HepG2 (cell line): ENCODE results near the gene SEPTIN5. TPM values are rescaled to one million over a fixed set of nuclear protein-coding genes. Genes with fewer than 3 reads are reported as not detected.

Experiments
- ATAC-seq: fragments of 200-7000 bp; cut with Tn5 transposase; 3 replicates; pipeline ENCODE4 v1.9.1; 2020; ENCODE audit warnings: mild to moderate bottlenecking, moderate library complexity
- BruUV-seq: library from RNA; stranded (reverse); fragments of 400-500 nt; replicated peaks from 2 replicates; lab custom pipeline; 2021; lab: Mats Ljungman, UMichigan
- CTCF ChIA-PET: fragments of 300-600 bp; formaldehyde crosslinking; extraction: SDS; loops from one replicate; lab custom pipeline; 2021; ENCODE audit warnings: low total read pairs, inconsistent platforms, low intra/inter-chr PET ratio; lab: Yijun Ruan, JAX
- POLR2A ChIA-PET: fragments of 350-600 bp; sonication (Branson Sonifier 250); formaldehyde crosslinking; loops from one replicate; lab custom pipeline; 2020; ENCODE audit warnings: antibody characterized with exemption, inconsistent platforms; lab: Yijun Ruan, JAX
- DNase-seq: peaks from one replicate; pipeline ENCODE4 v3.0.0-alpha.2; 2015; ENCODE audit warnings: low spot score
- FAIRE-seq: peaks from 3 replicates; lab custom pipeline; 2011; peaks lifted over from hg19 to GRCh38; lab: Jason Lieb, UNC
- H2AFZ ChIP-seq: one replicate; pipeline ENCODE4 v1.6.1; 2011; ENCODE audit warnings: low read length, inconsistent platforms
- H3K27ac ChIP-seq: fragments of 300-600 bp; 3 replicates; pipeline ENCODE4 v1.8.0; 2011; ENCODE audit warnings: mixed run types, mild to moderate bottlenecking, mixed read lengths, low read length, inconsistent platforms; ENCODE audit not compliant: insufficient read depth; ENCODE audit errors: extremely low read length
- H3K27me3 ChIP-seq, 2 experiments: fragments of 200-600 bp in 1 of 2; 2 replicates in 1 of 2; 3 replicates in 1 of 2; pipeline versions ENCODE4 v1.6.0 to v1.8.0; 2011; ENCODE audit warnings: low read length in 2 of 2, mild to moderate bottlenecking in 2 of 2, moderate library complexity in 2 of 2, inconsistent platforms in 1 of 2; ENCODE audit not compliant: insufficient read depth in 2 of 2, control insufficient read depth in 1 of 2
- H3K36me3 ChIP-seq, 2 experiments: fragments of 200-600 bp in 1 of 2; replicated peaks in 1 of 2; 2 replicates in 1 of 2; 3 replicates in 1 of 2; pipeline versions ENCODE4 v1.5.1 to v1.8.0; 2011; ENCODE audit warnings: low read length in 2 of 2, inconsistent platforms in 1 of 2; ENCODE audit not compliant: insufficient read depth in 2 of 2, control insufficient read depth in 1 of 2
- H3K4me1 ChIP-seq: 2 replicates; pipeline ENCODE4 v1.5.1; 2012; ENCODE audit warnings: low read length, inconsistent platforms; ENCODE audit not compliant: insufficient read depth
- H3K4me2 ChIP-seq: 2 replicates; pipeline ENCODE4 v1.6.0; 2011; ENCODE audit warnings: low read depth, low read length, inconsistent platforms
- H3K4me3 ChIP-seq, 3 experiments: fragments of 200-600 bp in 1 of 3; sonication (generic), shearing (Covaris generic) in 1 of 3; replicated peaks in 1 of 3; 2 replicates each; pipeline ENCODE4 v1.5.1; 2011 to 2016; ENCODE audit warnings: low read length in 3 of 3, inconsistent platforms in 2 of 3, low read depth in 2 of 3, mild to moderate bottlenecking in 2 of 3, control low read depth in 1 of 3, mixed read lengths in 1 of 3; ENCODE audit not compliant: insufficient read depth in 1 of 3
- H3K79me2 ChIP-seq: one replicate; pipeline ENCODE4 v1.6.1; 2011; ENCODE audit warnings: low read length, inconsistent platforms; ENCODE audit not compliant: insufficient read depth
- H3K9ac ChIP-seq: 2 replicates; pipeline ENCODE4 v1.6.0; 2011; ENCODE audit warnings: mild to moderate bottlenecking, low read depth, low read length, inconsistent platforms; ENCODE audit not compliant: insufficient read depth
- H3K9me3 ChIP-seq: 2 replicates; pipeline ENCODE4 v1.5.1; 2012; ENCODE audit warnings: mild to moderate bottlenecking, low read length
- H4K20me1 ChIP-seq: 2 replicates; pipeline ENCODE4 v1.6.0; 2011; ENCODE audit warnings: inconsistent platforms, mild to moderate bottlenecking, low read length, moderate library complexity; ENCODE audit not compliant: insufficient read depth
- AGO1 ChIP-seq: fragments of 200-400 bp; formaldehyde crosslinking; IDR thresholded peaks from 2 replicates; pipeline ENCODE4 v1.6.1; 2017; ENCODE audit warnings: mild to moderate bottlenecking, low read depth, low read length, moderate library complexity; ENCODE audit not compliant: poor library complexity, severe bottlenecking
- ARNT ChIP-seq: fragments of 450-650 bp; IDR thresholded peaks from 2 replicates; pipeline ENCODE4 v1.6.1; 2017
- CBX2 ChIP-seq, 2 experiments: fragments of 200-600 bp in 1 of 2; sonication (generic); formaldehyde crosslinking in 1 of 2; IDR thresholded peaks; 2 replicates each; pipeline versions ENCODE4 v1.7.0 to v1.8.1; 2018 to 2022; ENCODE audit warnings: low read depth in 2 of 2, low read length in 1 of 2, mild to moderate bottlenecking in 1 of 2, missing genetic modification reagents in 1 of 2
- CEBPZ ChIP-seq: IDR thresholded peaks from 2 replicates; pipeline ENCODE4 v1.6.1; 2012; ENCODE audit warnings: low read length, improper control_type of control experiment
- CHD4 ChIP-seq: fragments of 200-600 bp; sonication (generic); IDR thresholded peaks from 2 replicates; pipeline ENCODE4 v1.7.0; 2017; ENCODE audit warnings: mild to moderate bottlenecking, low read length, borderline replicate concordance
- HOXD1 ChIP-seq: sonication (generic); formaldehyde crosslinking; IDR thresholded peaks from 2 replicates; pipeline ENCODE4 v1.5.0; 2020; ENCODE audit warnings: missing genetic modification reagents
- NFE2L1 ChIP-seq: sonication (generic); formaldehyde crosslinking; IDR thresholded peaks from 2 replicates; pipeline ENCODE4 v1.4.0; 2020; ENCODE audit warnings: missing genetic modification reagents, mild to moderate bottlenecking, borderline replicate concordance
- ONECUT2 ChIP-seq: sonication (generic); formaldehyde crosslinking; IDR thresholded peaks from 2 replicates; pipeline ENCODE4 v1.4.0; 2020; ENCODE audit warnings: missing genetic modification reagents
- SALL2 ChIP-seq: sonication (generic); formaldehyde crosslinking; IDR thresholded peaks from 2 replicates; pipeline ENCODE4 v1.8.1; 2023; ENCODE audit warnings: mild to moderate bottlenecking, missing genetic modification reagents, inconsistent platforms
- SNRNP70 ChIP-seq: fragments of 200-400 bp; formaldehyde crosslinking; IDR thresholded peaks from 2 replicates; pipeline ENCODE4 v1.6.1; 2017; ENCODE audit warnings: mild to moderate bottlenecking, low read depth, low read length, moderate library complexity
- SP140L ChIP-seq: sonication (generic); formaldehyde crosslinking; IDR thresholded peaks from 2 replicates; pipeline ENCODE4 v1.4.0; 2020; ENCODE audit warnings: missing genetic modification reagents, borderline replicate concordance
- WIZ ChIP-seq: sonication (generic); formaldehyde crosslinking; IDR thresholded peaks from 2 replicates; pipeline ENCODE4 v1.5.1; 2020; ENCODE audit warnings: mild to moderate bottlenecking, missing genetic modification reagents
- ZC3H4 ChIP-seq: sonication (generic); formaldehyde crosslinking; IDR thresholded peaks from 2 replicates; pipeline ENCODE4 v1.4.0; 2020; ENCODE audit warnings: missing genetic modification reagents, borderline replicate concordance
- ZFP36L2 ChIP-seq: sonication (generic); formaldehyde crosslinking; IDR thresholded peaks from 2 replicates; pipeline ENCODE4 v1.4.0; 2020; ENCODE audit warnings: missing genetic modification reagents
- ZFX ChIP-seq: sonication (generic); formaldehyde crosslinking; IDR thresholded peaks from 2 replicates; pipeline ENCODE4 v1.4.0; 2020; ENCODE audit warnings: mild to moderate bottlenecking, low read depth, missing genetic modification reagents, moderate library complexity
- ZMYM2 ChIP-seq: sonication (generic); formaldehyde crosslinking; IDR thresholded peaks from 2 replicates; pipeline ENCODE4 v1.8.0; 2022; ENCODE audit warnings: mild to moderate bottlenecking, missing genetic modification reagents
- ZNF451 ChIP-seq: sonication (generic); formaldehyde crosslinking; IDR thresholded peaks from 2 replicates; pipeline ENCODE4 v1.5.0; 2020; ENCODE audit warnings: mild to moderate bottlenecking, missing genetic modification reagents
- ZSCAN20 ChIP-seq: sonication (generic); formaldehyde crosslinking; IDR thresholded peaks from 2 replicates; pipeline ENCODE4 v1.4.0; 2020; ENCODE audit warnings: missing genetic modification reagents, mild to moderate bottlenecking, borderline replicate concordance
- WGBS: methylation state at CpG from one replicate; pipeline ENCODE4 v1.1.6; 2017; ENCODE audit warnings: low lambda C conversion rate; 5-methylcytosine and 5-hydroxymethylcytosine counted together
- in situ Hi-C: cut with HindIII; loops from 2 replicates; pipeline ENCODE4 v1.10.0; 2017; ENCODE audit warnings: low pct_unique_long_range_greater_than_20kb; ENCODE audit not compliant: extremely low pct_ligation_motif_present
- intact Hi-C: fragments of 100-400 bp; cut with micrococcal nuclease; formaldehyde crosslinking; loops from one replicate; pipeline ENCODE4 v1.10.0; 2022; ENCODE audit not compliant: unreplicated experiment
- polyA plus RNA-seq, 8 experiments: library from polyadenylated mRNA; depleted of rRNA in 3 of 8; stranded (reverse) in 7 of 8; unstranded in 1 of 8; fragments of >200 nt; fragmentation: Illumina TruSeq in 4 of 8; extraction: Trizol in 4 of 8; gene quantifications; 2 replicates each; pipeline versions ENCODE4 v1.2.1 to v1.2.3, GENCODE V29; 2011 to 2016; ENCODE audit warnings: low read depth in 4 of 8, missing spikeins in 1 of 8, mixed read lengths in 1 of 8; ENCODE audit not compliant: insufficient read depth in 1 of 8
- total RNA-seq, 5 experiments: library from RNA; depleted of rRNA; stranded (reverse); fragments of >200 nt; fragmentation: Illumina TruSeq; extraction: Trizol; gene quantifications; 2 replicates each; pipeline ENCODE4 v1.2.3, GENCODE V29; 2016; ENCODE audit warnings: low read depth in 1 of 5

Gene SEPTIN5
- total and polyA plus RNA-seq, 2 of the 13 experiments (the other 11 are each of a cell fraction or from before 2014, with no cell fraction given) = 0.33 TPM; not detected in 1

GRCh38 chr22:19734163-19734562 lies 19.9 kb downstream of the SEPTIN5 start:
- FAIRE-seq (no peak), DNase-seq (no peak), ATAC-seq (no peak)
- H3K4me2 ChIP-seq = no peak overlapping the region
- peaks cover 4 to 69% of the 10 kb centered on the region in 2 experiments for H3K27me3 ChIP-seq
- intact Hi-C loops = loop anchor here (5.0 kb wide), 1 partner anchor 48 kb away; no protein-coding TSS in a partner anchor
- peaks cover 35% of the 10 kb centered on the region for H3K4me1 ChIP-seq
- no peak for TF ChIP-seq ZNF451
- TF ChIP-seq SP140L (CRISPR knock-in tag) = no peak
- TF ChIP-seq ZSCAN20 (CRISPR knock-in tag) = no peak
- no peak for TF ChIP-seq ONECUT2 (CRISPR knock-in tag)
- no peak for TF ChIP-seq ZC3H4 (CRISPR knock-in tag)
- TF ChIP-seq CEBPZ = no peak
- TF ChIP-seq SALL2 (CRISPR knock-in tag) = no peak
- TF ChIP-seq WIZ (CRISPR knock-in tag) = no peak
- no peak for TF ChIP-seq AGO1
- TF ChIP-seq ZFP36L2 = no peak
- TF ChIP-seq NFE2L1 = no peak
- no peak for TF ChIP-seq ZMYM2 (CRISPR knock-in tag)
- TF ChIP-seq HOXD1 = no peak
- TF ChIP-seq ARNT = no peak
- no peak for TF ChIP-seq ZFX (CRISPR knock-in tag)
- no peak for TF ChIP-seq SNRNP70
- TF ChIP-seq CHD4 = no peak
- no peak for TF ChIP-seq CBX2 (IDR thresholded peaks at IDR 0.05; ENCODE audit: low read depth, low read length)
- no peak for TF ChIP-seq CBX2 (CRISPR knock-in tag; IDR thresholded peaks at IDR 0.05; ENCODE audit: low read depth)
- CTCF ChIA-PET = no interaction called here
- no peak overlapping the region for H3K9ac ChIP-seq
- in situ Hi-C loops = loop anchor here (5.0 kb wide), 1 partner anchor 168 kb away; no protein-coding TSS in a partner anchor
- H2AFZ ChIP-seq = no peak overlapping the region
- H3K9me3 ChIP-seq = no peaks in the 10 kb centered on the region
- no peaks in the 10 kb centered on the region for H3K79me2 ChIP-seq
- H3K36me3 ChIP-seq = no peaks in the 10 kb centered on the region
- peaks cover 3% of the 10 kb centered on the region; the same call in 1 of the 2 replicates for H4K20me1 ChIP-seq
- H3K27ac ChIP-seq = no peak overlapping the region
- POLR2A ChIA-PET = no interaction called here
- BruUV-seq = no TSS peak
- H3K4me3 ChIP-seq = no peak overlapping the region
- WGBS = no CpG with 5 or more reads among the region's 7 CpGs
